Measurements from ENCODE around the gene CYS1. TPM values are rescaled to one million over a fixed set of nuclear protein-coding genes. Genes with fewer than 3 reads are reported as not detected.
"Not testable (repeated sequence)": the region's sequence is repeated elsewhere in the genome, so short reads cannot be mapped to it uniquely, and the experiment has no call there.

The CYS1 gene
- total RNA-seq, 1 donor from 2014 or later = 20.8 TPM

DNA sequence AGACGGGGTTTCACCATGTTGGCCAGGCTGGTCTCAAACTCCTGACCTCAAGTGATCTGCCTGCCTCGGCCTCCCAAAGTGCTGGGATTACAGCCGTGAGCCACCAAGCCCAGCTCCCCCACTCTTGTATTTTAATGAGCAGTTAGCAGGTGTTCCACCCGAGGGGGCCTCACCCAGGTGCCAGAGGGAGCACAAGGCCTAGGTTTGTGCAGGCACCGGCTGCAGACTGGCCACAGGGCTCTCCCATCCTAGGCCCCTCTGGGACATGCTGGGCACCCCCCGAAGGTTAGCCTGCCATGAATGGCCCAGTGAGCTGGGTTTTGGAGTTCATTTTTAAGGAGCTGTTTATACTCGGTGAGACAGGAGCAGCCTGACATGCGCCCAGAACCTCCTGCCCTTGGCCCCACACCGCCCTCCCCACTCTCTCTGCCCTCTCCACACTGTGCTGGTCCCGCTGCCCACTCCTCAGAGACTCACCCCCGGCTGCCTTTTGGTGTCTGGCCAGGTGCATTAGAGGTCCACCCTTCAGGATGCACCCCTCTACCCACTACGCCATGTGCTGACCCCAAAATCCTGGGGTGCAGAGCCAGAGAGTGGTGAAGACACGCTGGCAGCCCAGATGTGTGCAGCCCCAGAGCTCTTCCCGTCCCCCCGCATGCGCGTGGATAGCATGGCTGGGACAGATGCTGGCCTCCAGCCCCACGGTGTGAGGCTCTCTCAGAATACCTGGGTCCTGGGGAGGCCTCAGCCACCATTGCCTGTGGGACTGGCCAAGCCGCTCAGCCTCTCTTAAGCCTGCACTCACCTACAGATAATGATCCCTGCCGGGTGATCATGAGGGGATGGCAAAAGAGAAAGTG is 48.1 kb downstream of the CYS1 start:
- no peak overlapping the region for H3K4me3 ChIP-seq (ENCODE audit: low read depth, low read length)
- no peak for DNase-seq (ENCODE audit: low read depth)
- TF ChIP-seq, protein P1, sequence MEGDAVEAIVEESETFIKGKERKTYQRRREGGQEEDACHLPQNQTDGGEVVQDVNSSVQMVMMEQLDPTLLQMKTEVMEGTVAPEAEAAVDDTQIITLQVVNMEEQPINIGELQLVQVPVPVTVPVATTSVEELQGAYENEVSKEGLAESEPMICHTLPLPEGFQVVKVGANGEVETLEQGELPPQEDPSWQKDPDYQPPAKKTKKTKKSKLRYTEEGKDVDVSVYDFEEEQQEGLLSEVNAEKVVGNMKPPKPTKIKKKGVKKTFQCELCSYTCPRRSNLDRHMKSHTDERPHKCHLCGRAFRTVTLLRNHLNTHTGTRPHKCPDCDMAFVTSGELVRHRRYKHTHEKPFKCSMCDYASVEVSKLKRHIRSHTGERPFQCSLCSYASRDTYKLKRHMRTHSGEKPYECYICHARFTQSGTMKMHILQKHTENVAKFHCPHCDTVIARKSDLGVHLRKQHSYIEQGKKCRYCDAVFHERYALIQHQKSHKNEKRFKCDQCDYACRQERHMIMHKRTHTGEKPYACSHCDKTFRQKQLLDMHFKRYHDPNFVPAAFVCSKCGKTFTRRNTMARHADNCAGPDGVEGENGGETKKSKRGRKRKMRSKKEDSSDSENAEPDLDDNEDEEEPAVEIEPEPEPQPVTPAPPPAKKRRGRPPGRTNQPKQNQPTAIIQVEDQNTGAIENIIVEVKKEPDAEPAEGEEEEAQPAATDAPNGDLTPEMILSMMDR (conservative IDR thresholded peaks at IDR 0.05; ENCODE audit: low read depth, low read length) = no peak

DNA sequence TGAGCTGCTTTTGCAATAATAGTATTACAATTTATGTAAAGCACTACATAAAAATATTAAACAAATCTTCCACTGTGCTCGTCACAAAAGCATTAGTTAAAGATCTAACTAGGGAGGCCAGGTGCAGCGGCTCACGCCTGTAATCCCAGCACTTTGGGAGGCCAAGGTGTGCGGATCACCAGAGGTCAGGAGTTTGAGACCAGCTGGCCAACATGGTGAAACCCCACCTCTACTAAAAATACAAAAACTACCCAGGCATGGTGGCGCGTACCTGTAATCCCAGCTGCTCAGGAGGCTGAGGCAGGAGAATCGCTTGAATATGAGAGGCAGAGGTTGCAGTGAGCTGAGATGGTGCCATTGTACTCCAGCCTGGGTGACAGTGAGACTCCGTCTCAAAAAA is 49.4 kb downstream of the CYS1 start:
- not testable (repeated sequence) for DNase-seq (ENCODE audit: low read depth)

DNA sequence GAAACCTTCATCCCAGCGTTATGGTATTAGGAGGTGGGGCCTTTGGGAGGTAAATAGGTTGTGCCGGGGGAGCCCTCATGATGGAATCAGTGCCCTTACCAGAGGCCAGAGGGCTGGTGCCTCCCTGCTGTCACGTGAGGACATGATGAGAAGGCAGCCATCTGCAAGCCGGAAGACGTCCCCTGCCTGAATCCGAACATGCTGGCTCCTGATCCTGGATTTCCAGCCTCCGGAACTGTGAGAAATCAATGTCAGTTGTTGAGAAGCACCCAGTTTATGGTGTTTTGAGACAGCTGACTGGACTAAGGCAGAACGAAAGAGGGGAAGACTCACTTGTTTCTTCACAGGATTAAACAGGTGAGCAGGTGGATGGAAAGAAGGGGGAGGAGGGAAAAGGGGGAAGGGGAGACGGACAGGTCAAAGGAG is 49.9 kb downstream of the CYS1 start:
- TF ChIP-seq, protein P1 (conservative IDR thresholded peaks at IDR 0.05; ENCODE audit: low read depth, low read length) = no peak
- no peak for DNase-seq (ENCODE audit: low read depth)
- H3K4me3 ChIP-seq (ENCODE audit: low read depth, low read length) = no peak overlapping the region

More for the DNA sequence above, 49.4 kb downstream of the CYS1 start:
- not testable (repeated sequence) for H3K4me3 ChIP-seq (ENCODE audit: low read depth, low read length)

DNA sequence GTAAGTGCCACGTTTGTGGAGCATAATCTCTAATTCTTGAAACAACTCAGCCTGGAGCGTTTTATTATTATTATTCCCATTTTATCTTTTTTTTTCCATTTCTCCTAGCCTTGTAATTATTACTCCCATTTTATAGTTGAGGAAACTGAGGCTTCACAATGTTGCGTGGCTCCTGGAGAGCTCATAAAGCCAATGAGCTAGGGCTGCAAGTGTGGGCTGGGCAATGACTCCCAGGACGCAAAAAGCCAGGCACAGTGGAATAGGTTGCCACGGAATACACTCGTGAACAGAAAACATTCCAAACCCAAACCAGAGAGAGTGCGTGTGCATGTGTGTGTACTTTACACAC is 50.4 kb downstream of the CYS1 start:
- no peak overlapping the region for H3K4me3 ChIP-seq (ENCODE audit: low read depth, low read length)
- no peak for DNase-seq (ENCODE audit: low read depth)
- TF ChIP-seq, protein P1 (conservative IDR thresholded peaks at IDR 0.05; ENCODE audit: low read depth, low read length) = no peak

DNA sequence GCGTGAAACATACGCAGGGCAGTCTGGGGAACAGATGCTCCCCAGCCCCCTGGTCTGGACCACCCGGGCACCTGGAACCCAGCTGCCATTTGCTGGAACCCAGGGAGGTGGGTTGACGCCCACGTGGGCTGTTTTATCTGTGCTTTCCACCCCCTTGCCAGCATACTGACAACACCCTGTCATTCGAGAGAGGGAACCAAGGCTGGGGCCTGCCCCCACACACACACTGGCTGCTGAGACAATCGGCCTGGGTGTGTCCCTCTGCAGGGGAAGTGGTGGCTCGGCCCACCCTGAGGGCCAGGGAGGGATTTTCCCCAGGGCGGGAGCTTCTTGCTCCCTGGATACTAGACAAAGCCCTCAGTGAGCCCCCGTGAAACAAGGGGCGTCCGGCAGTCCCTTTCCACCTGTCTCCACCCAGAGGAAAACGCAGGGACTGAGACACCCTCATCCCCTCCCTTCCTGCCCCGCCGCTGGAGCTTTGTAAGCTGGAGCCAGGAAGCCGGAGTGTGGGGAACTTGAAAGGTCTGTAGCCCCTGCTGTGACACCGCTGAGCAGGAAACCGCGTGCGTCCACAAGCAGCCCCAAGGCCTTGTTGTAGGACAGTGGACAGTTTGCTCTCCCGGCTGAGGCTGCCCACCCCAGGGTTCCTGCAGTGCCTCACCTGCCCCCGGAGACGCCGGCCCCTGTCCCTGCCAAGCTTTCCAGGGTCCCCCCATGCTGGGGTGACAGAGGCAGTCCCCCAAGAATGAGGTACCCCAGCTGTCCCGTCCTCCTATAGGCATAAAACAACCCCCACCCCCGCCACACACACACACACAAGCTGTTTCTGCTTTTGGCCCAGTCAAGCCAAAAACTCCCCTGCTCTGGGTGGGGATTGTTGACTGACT is 51.0 kb downstream of the CYS1 start:
- no peak for DNase-seq (ENCODE audit: low read depth)
- H3K4me3 ChIP-seq (ENCODE audit: low read depth, low read length) = no peak overlapping the region
- TF ChIP-seq, protein P1 (conservative IDR thresholded peaks at IDR 0.05; ENCODE audit: low read depth, low read length) = no peak

DNA sequence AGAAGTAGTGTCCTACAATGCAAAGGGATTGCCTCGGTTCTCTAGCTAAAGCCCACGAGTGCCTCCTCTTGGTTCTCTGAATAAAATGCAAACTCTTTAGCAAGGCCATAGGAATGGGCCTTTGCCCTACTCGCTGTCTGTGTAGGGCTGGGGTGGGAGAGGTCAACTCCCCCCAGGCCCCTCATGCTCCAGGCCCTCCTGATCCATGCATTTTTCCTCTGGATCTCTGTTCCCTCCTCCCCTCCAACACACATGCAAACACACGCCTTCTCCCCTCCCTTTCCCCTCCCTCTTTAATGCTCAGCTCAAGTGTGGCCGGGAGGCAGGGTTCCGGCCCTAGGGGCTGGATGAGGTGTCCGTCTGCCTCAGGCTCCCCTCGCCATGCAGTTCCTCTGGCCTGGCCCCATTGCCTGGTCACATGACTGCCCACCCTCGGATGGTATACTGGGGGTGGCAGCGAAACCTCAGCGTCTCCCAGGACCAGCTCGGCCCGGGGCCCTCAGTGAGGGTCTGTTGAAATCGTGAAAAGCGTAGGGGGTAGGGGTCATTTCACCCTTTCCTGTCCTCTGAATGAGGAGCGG is 51.7 kb downstream of the CYS1 start:
- DNase-seq (ENCODE audit: low read depth) = no peak
- TF ChIP-seq, protein P1 (conservative IDR thresholded peaks at IDR 0.05; ENCODE audit: low read depth, low read length) = no peak
- no peak overlapping the region for H3K4me3 ChIP-seq (ENCODE audit: low read depth, low read length)
